IPS-18a (cell line): ENCODE measurements around the gene ROBO1.
A peak's percentile ranks its signal among the peaks of the same experiment; 100 is the strongest.

ENCODE experiments used
- H3K27ac ChIP-seq: one replicate; pipeline ENCODE4 v1.5.1; 2013; ENCODE audit warnings: low read length
- H3K27me3 ChIP-seq: one replicate; pipeline ENCODE4 v1.6.1; 2013; ENCODE audit warnings: mild to moderate bottlenecking, low read length; ENCODE audit not compliant: control insufficient read depth, insufficient read depth
- H3K36me3 ChIP-seq: one replicate; pipeline ENCODE4 v1.6.1; 2013; ENCODE audit warnings: low read depth, low read length; ENCODE audit not compliant: control insufficient read depth
- H3K4me1 ChIP-seq: one replicate; pipeline ENCODE4 v1.6.1; 2013; ENCODE audit warnings: low read depth, low read length; ENCODE audit not compliant: control insufficient read depth
- H3K4me3 ChIP-seq: one replicate; pipeline ENCODE4 v1.5.1; 2013; ENCODE audit warnings: low read length
- H3K9ac ChIP-seq: one replicate; pipeline ENCODE4 v1.6.1; 2013; ENCODE audit warnings: mild to moderate bottlenecking, low read length, moderate library complexity
- H3K9me3 ChIP-seq: one replicate; pipeline ENCODE4 v1.6.1; 2013; ENCODE audit warnings: low read depth, low read length; ENCODE audit not compliant: control insufficient read depth

ROBO1 gene

DNA sequence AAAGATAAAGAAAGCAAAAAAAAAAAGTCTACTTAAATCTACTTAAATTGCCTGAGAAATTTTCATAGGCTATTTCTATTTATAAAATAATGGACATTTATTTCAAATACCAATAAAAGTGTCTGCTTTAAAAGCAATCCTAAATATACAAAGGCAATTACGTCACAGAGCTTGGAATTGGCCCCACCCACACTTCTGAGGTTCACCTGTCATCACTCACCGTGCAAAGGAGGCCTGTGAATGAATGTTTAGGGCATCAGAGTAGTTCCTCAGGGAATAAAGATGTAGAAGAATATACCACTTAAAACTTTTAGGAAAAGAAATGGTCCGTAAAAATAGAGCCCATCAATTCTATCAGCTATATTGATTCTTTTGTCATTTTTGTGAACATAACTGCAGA is 621.8 kb downstream of the ROBO1 start:
- H3K4me3 ChIP-seq, result no peak overlapping the region
- H3K9me3 ChIP-seq, result no peaks in the 10 kb centered on the region
- H3K9ac ChIP-seq, result no peak overlapping the region
- H3K27ac ChIP-seq, result no peak overlapping the region
- H3K4me1 ChIP-seq, result peaks cover 6% of the 10 kb centered on the region
- no peaks in the 10 kb centered on the region for H3K27me3 ChIP-seq
- no peaks in the 10 kb centered on the region for H3K36me3 ChIP-seq

DNA sequence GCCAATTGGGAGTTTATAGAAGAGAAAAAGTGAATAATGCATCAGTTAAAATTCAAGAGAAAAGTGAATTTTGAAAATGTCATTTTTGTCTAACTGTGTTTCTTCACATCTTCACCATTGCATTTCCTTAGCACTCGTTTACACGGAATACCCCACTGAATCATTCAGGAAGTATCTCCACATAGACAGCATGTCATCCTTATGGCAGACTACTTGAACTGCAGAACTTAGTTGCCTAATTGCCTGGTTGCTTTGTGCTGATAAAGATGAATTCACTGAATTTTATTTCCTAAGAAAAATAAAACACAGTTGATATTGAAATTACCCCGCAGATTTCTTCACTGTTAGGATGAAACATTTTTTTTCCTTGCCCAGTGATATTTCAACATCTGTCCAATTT is 627.1 kb downstream of the ROBO1 start:
- Histone ChIP-seq H3K4me3 (no peak overlapping the region), H3K4me1 (peaks cover 14% of the 10 kb centered on the region), H3K9me3 (no peaks in the 10 kb centered on the region), H3K36me3 (no peaks in the 10 kb centered on the region), H3K9ac (no peak overlapping the region), H3K27me3 (no peaks in the 10 kb centered on the region), H3K27ac (no peak overlapping the region)

DNA sequence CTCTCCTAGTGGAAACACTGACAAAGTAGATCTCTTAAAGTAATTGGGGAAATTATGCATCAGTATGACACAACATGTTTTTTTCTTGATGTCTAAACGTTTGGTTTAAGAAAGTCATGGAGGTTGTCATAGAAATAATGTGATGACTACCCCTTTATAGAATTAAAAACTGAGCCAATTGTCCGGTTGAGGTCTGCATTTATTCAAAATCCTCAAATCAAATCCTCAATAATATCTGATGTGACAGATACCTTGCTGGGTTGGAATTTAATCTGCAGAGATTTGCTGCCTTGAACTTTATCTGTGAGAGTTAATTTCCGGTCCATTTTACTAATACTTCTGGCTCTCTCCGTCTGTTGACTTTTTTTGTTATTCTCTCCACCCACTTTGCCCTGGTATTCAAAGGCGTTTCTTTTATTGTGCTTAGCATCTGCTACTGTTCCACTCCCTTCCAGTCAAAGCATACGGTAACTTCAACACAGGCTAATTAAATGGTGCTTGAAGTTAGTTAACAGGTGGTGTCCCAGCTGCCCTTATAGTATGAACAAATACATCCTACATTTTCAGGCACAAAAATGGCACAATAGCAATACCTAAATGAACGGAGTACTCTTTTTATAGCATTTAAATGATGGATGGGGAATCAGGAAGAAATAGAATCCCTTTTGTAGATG is 628.3 kb downstream of the ROBO1 start:
- Histone ChIP-seq H3K27me3 (no peaks in the 10 kb centered on the region), H3K36me3 (no peaks in the 10 kb centered on the region), H3K9ac (no peak overlapping the region), H3K27ac (no peak overlapping the region), H3K4me3 (no peak overlapping the region), H3K9me3 (no peaks in the 10 kb centered on the region), H3K4me1 (peaks cover 14% of the 10 kb centered on the region)

DNA sequence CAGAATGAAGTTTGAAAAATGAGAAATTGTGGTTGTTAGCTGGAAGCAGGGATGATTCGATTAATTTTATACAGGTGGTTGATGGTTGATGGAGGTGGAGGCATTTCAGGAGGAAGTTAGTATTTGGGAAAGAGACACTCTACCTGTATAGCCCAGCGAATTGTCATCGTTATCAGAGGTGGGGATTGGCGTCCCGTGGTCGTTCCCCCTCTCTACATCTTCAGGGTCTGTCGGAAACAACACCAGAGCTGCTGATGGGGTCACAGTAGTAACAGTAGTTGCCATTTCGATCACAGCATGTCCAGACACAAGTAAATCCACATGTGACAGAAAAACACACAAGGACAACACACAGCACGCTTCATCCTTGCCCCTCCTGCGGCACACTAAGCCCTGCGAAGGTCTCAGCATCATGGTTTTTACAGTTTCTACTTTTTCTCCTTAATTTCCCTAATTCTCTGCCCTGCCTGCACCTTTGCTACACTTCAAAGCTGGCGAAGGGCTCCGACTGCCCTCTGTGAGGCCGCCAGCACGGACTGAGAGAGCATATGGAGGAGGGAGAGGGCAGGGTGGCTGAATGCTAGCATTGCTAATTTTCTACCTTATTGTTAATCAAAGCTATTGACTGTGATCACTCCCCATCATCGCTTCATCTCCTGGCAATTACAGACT is 642.3 kb downstream of the ROBO1 start:
- no peaks in the 10 kb centered on the region for H3K36me3 ChIP-seq
- no peaks in the 10 kb centered on the region for H3K27me3 ChIP-seq
- no peaks in the 10 kb centered on the region for H3K9me3 ChIP-seq
- H3K9ac ChIP-seq, result no peak overlapping the region
- H3K4me3 ChIP-seq, result peak overlapping the region; percentile 24
- H3K4me1 ChIP-seq, result peaks cover 17% of the 10 kb centered on the region
- no peak overlapping the region for H3K27ac ChIP-seq

DNA sequence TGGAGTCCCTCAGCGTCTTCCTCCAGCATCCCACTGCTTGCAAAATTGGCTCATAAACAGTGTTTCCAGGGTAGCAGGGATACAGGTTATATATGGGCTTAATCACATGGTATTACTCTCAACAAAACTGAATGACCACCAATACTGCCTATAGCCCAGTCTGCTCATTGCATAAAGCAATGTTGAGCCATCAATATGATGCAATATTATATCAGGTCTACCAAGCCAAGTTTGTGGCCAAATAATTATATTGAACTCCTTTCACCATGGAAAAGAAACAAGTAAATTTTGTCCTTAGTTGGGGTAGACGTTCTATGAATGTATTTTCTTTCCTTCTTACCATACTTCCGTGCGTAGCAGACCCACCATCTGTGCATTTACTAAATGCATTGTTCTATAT is 652.3 kb downstream of the ROBO1 start:
- Histone ChIP-seq H3K27ac (no peak overlapping the region), H3K36me3 (no peaks in the 10 kb centered on the region), H3K9me3 (no peaks in the 10 kb centered on the region), H3K4me3 (no peak overlapping the region), H3K9ac (no peak overlapping the region), H3K4me1 (no peaks in the 10 kb centered on the region), H3K27me3 (no peaks in the 10 kb centered on the region)

DNA sequence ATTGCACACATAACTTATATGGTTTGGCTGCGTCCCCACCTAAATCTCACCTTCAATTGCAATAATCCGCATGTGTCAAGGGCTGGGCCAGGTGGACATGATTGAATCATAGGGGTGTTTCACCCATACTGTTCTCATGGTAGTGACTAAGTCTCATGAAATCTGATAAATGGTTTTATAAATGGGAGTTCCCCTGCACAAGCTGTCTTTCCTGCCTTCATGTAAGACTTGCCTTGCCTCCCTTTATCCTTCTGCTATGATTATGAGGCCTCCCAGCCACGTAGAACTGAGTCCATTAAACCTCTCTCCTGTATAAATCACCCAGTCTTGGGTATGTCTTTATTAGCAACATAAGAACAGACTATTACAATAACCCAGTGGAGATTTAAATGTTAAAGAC is 653.9 kb downstream of the ROBO1 start:
- H3K27me3 ChIP-seq, result no peaks in the 10 kb centered on the region
- no peaks in the 10 kb centered on the region for H3K36me3 ChIP-seq
- H3K9ac ChIP-seq, result no peak overlapping the region
- no peaks in the 10 kb centered on the region for H3K9me3 ChIP-seq
- H3K27ac ChIP-seq, result no peak overlapping the region
- no peak overlapping the region for H3K4me3 ChIP-seq
- H3K4me1 ChIP-seq, result peaks cover 2% of the 10 kb centered on the region

DNA sequence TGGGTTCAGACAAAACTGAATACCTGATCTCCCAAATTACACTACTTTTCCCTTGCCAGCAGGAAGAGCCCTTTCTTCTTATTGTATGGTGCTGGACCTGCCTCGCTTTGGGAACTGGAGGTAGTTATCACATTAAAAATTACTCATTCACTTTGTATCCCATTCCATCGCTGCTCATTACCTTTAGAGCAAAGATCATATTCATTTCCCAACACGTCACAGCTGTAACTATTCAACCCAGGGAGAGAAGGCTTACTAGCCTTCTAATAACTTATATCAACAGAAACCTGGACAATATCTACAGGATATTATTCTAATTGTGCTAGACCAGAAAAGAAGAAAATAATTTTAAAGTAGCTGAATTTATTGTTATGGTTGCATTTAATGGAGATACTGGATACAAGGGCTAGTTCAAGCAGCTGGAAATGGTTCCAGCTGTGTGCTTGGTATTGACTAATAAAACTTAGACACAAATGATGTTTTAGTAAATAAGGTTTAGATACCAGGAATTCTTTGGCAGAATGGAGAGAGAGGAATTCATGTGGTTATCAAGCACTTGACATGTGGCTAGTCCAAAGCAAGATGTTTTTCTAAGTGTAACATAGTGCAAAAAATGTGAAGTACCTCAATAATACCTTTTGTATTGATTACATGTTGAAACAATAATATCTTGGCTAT is 656.3 kb downstream of the ROBO1 start:
- H3K27me3 ChIP-seq, result no peaks in the 10 kb centered on the region
- no peak overlapping the region for H3K27ac ChIP-seq
- H3K4me1 ChIP-seq, result peaks cover 8% of the 10 kb centered on the region
- no peak overlapping the region for H3K4me3 ChIP-seq
- no peak overlapping the region for H3K9ac ChIP-seq
- no peaks in the 10 kb centered on the region for H3K9me3 ChIP-seq
- H3K36me3 ChIP-seq, result no peaks in the 10 kb centered on the region

DNA sequence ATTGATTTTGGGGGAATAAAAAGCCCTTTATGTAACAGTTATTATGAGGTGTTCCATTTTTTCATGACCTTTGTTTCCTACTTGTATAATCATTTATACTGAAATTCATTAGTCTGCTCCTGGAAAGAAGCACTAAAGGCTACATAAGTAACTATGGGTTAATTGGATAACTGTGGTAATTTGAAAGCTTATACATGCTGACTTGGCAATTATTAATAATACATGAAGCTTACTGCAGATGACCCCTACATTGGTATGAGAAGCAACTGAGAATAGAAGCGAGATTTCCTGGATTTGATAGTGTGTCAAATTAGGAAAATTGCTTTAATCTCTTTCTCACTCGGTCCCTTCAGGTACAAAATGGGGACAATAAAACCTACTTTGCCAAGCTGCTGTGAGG is 658.0 kb downstream of the ROBO1 start:
- Histone ChIP-seq H3K9ac (no peak overlapping the region), H3K9me3 (no peaks in the 10 kb centered on the region), H3K27ac (no peak overlapping the region), H3K4me1 (peaks cover 8% of the 10 kb centered on the region), H3K36me3 (no peaks in the 10 kb centered on the region), H3K4me3 (no peak overlapping the region), H3K27me3 (no peaks in the 10 kb centered on the region)

DNA sequence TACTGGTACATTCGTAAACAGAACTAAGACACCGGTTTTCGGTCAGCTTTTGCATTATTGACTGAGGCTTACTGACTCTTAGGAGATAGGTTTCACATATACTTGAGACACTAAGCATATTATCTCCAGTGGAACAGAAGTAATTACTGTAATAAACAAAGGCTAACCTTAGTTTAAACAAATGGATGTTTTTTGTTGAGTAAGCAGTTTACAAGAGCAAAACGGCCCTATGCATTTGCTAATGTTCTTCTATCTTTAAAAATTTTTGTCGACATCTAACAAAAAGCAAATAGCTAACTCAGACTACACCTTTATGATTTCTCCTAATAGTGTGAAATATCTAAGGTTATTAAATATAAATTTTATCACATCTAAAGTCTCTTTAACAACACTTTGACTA is 664.5 kb downstream of the ROBO1 start:
- Histone ChIP-seq H3K27ac (no peak overlapping the region), H3K4me1 (peaks cover under 1% of the 10 kb centered on the region), H3K9me3 (no peaks in the 10 kb centered on the region), H3K9ac (no peak overlapping the region), H3K36me3 (no peaks in the 10 kb centered on the region), H3K27me3 (no peaks in the 10 kb centered on the region), H3K4me3 (no peak overlapping the region)

DNA sequence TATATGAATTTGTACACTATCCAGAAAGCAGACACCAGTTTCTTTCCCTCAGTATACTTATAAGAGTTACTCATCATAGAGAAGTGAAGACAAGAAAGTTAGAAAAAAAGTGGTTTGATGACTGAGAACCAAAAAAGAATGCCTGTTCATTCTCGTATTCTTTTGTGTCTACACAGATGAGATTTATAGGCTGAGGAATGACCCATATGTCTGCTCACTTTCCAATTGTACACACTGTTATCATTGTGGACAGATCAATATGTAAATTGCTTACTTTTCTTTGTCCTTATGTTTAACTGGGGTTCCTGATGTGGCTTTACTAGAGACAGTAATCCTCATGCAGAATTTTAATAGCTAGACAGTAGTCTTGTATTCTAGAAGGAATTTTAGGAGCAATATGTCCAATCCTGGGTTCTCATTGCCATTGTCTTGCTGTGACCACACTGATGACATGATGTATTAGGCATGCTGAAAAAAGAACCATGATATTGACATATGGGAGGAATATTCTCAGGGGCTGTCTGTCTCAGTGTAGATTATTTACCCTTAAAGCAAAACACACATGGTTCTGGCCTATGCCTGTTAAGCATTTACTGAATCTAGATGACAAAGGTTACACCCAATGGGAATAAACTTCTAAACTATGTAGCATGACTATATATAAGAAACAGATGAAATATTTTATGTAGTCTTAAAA is 669.7 kb downstream of the ROBO1 start:
- Histone ChIP-seq H3K9ac (no peak overlapping the region), H3K27ac (no peak overlapping the region), H3K4me1 (no peaks in the 10 kb centered on the region), H3K36me3 (no peaks in the 10 kb centered on the region), H3K9me3 (no peaks in the 10 kb centered on the region), H3K4me3 (no peak overlapping the region), H3K27me3 (no peaks in the 10 kb centered on the region)

DNA sequence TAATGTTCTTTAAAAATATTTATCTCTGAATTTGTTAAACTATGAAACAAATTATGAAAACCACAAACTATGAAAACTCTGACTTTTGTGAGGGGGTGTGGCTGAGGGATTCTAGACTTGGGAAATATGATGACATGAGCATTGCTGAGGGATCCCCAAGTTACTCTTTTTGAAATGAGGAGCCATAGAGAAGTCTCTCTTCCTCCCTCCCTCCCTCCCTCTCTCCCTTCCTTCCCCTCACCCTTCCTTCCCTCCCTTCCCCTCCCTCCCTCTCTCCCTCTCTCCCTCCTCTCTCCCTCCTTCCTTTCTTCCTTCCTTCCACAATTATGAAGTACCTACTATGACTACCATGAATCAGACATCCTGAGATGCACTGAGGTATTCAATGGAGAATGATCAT is 673.1 kb downstream of the ROBO1 start:
- no peak overlapping the region for H3K9ac ChIP-seq
- no peaks in the 10 kb centered on the region for H3K36me3 ChIP-seq
- peaks cover 6% of the 10 kb centered on the region for H3K4me1 ChIP-seq
- H3K9me3 ChIP-seq, result no peaks in the 10 kb centered on the region
- no peak overlapping the region for H3K4me3 ChIP-seq
- H3K27me3 ChIP-seq, result no peaks in the 10 kb centered on the region
- H3K27ac ChIP-seq, result no peak overlapping the region
